ENCODE data around the gene APEH. TPM values are rescaled to one million over a fixed set of nuclear protein-coding genes. Genes with fewer than 3 reads are reported as not detected.

APEH gene
- polyA plus RNA-seq, 2 of the 4 experiments (the other 2 are of a cell fraction), result 60.8 to 64.9 TPM

- ATAC-seq, result no peak
- FAIRE-seq, result no peak
- WGBS (ENCODE audit: missing lambda C conversion rate), result 96% methylated on average over 13 of the region's 34 CpGs
These were observed 11.3 kb upstream of the APEH start for GRCh38 chr3:49662720-49663413.

GRCh38 chr3:49663831-49664230 is 10.3 kb upstream of the APEH start:
- ChIA-PET CTCF (interaction anchor here (1.2 to 5.2 kb wide), 4 partner anchors 8 to 124 kb away, joined by 3 to 29 read pairs (median 8); no protein-coding TSS in a partner anchor), POLR2A (no interaction called here)
- H3K4me2 ChIP-seq, result no peak overlapping the region
- H3K27ac ChIP-seq, result no peak overlapping the region
- DNase-seq (ENCODE audit: low read depth in 1 of 2, low spot score in 1 of 2), result no peak
- H3K4me1 ChIP-seq, result peaks cover 13% of the 10 kb centered on the region
- ATAC-seq, result no peak
- no peak for FAIRE-seq
- no peak for TF ChIP-seq ELK1 (IDR thresholded peaks at IDR 0.05; ENCODE audit: low read depth, low read length)
- TF ChIP-seq MAX (IDR thresholded peaks at IDR 0.05), result no peak
- H3K4me3 ChIP-seq, result no peak overlapping the region
- H3K9me3 ChIP-seq, result no peaks in the 10 kb centered on the region
- no CpG with 5 or more reads among the region's 1 CpG for WGBS (ENCODE audit: missing lambda C conversion rate)

More at GRCh38 chr3:49662720-49663413, 11.3 kb upstream of the APEH start:
- TF ChIP-seq ESRRA (IDR thresholded peaks at IDR 0.05; ENCODE audit: borderline replicate concordance, low read length), result no peak
- TF ChIP-seq RAD21 (conservative IDR thresholded peaks at IDR 0.05 in 1 of 2, IDR thresholded peaks at IDR 0.05 in 1 of 2), result no peak
- no peak for TF ChIP-seq FOSB (CRISPR knock-in tag; IDR thresholded peaks at IDR 0.05)
- TF ChIP-seq BCL3 (IDR thresholded peaks at IDR 0.05), result no peak
- no peak for TF ChIP-seq ZSCAN20 (CRISPR knock-in tag; IDR thresholded peaks at IDR 0.05)
- TF ChIP-seq HOXB5 (CRISPR knock-in tag; IDR thresholded peaks at IDR 0.05), result no peak
- TF ChIP-seq USF2 (IDR thresholded peaks at IDR 0.05), result no peak
- no peak overlapping the region for H3K4me3 ChIP-seq
- POLR2A ChIA-PET, result no interaction called here
- H3K4me1 ChIP-seq, result peaks cover 3% of the 10 kb centered on the region
- H3K9me3 ChIP-seq, result no peaks in the 10 kb centered on the region
- CTCF ChIA-PET, result interaction anchor here (0.6 to 5.2 kb wide), 6 partner anchors 9 to 176 kb away, joined by 3 to 29 read pairs (median 3); no protein-coding TSS in a partner anchor
- no peak overlapping the region for H3K4me2 ChIP-seq
- no peak for DNase-seq (ENCODE audit: low read depth in 1 of 2, low spot score in 1 of 2)
- no peak overlapping the region for H3K27ac ChIP-seq

- CTCF ChIA-PET, result interaction anchor here (1.2 to 5.2 kb wide), 4 partner anchors 8 to 125 kb away, joined by 3 to 29 read pairs (median 8); no protein-coding TSS in a partner anchor
- H3K4me3 ChIP-seq, result no peak overlapping the region
- DNase-seq (ENCODE audit: low read depth in 1 of 2, low spot score in 1 of 2) (no peak), ATAC-seq (no peak), FAIRE-seq (no peak)
- H3K9me3 ChIP-seq, result no peaks in the 10 kb centered on the region
- H3K4me2 ChIP-seq, result no peak overlapping the region
- TF ChIP-seq BCL3 (IDR thresholded peaks at IDR 0.05) (no peak), RAD21 (conservative IDR thresholded peaks at IDR 0.05 in 1 of 2, IDR thresholded peaks at IDR 0.05 in 1 of 2) (no peak), NPAS2 (CRISPR knock-in tag; IDR thresholded peaks at IDR 0.05; ENCODE audit: borderline replicate concordance) (no peak), KDM5A (IDR thresholded peaks at IDR 0.05) (no peak), NR3C1 (IDR thresholded peaks at IDR 0.05) (no peak), TP53 (CRISPR knock-in tag; IDR thresholded peaks at IDR 0.05) (no peak), MAX (IDR thresholded peaks at IDR 0.05) (no peak), ZC3H11A (IDR thresholded peaks at IDR 0.05) (no peak), ZFP36 (IDR thresholded peaks at IDR 0.05; ENCODE audit: borderline replicate concordance, partially characterized antibody) (no peak), CHD2 (IDR thresholded peaks at IDR 0.05; ENCODE audit: low read length, partially characterized antibody) (no peak), BHLHE40 (IDR thresholded peaks at IDR 0.05; ENCODE audit: low read depth, low read length) (no peak)
- 70% methylated on average over 4 of the region's 11 CpGs for WGBS (ENCODE audit: missing lambda C conversion rate)
- no peak overlapping the region for H3K27ac ChIP-seq
- POLR2A ChIA-PET, result no interaction called here
- H3K4me1 ChIP-seq, result peaks cover 18% of the 10 kb centered on the region
These were observed 9.9 kb upstream of the APEH start for GRCh38 chr3:49664300-49664699.

Measured in A549 (cell line).